ENCODE measurements around the gene IQCN.

Gene IQCN

DNA sequence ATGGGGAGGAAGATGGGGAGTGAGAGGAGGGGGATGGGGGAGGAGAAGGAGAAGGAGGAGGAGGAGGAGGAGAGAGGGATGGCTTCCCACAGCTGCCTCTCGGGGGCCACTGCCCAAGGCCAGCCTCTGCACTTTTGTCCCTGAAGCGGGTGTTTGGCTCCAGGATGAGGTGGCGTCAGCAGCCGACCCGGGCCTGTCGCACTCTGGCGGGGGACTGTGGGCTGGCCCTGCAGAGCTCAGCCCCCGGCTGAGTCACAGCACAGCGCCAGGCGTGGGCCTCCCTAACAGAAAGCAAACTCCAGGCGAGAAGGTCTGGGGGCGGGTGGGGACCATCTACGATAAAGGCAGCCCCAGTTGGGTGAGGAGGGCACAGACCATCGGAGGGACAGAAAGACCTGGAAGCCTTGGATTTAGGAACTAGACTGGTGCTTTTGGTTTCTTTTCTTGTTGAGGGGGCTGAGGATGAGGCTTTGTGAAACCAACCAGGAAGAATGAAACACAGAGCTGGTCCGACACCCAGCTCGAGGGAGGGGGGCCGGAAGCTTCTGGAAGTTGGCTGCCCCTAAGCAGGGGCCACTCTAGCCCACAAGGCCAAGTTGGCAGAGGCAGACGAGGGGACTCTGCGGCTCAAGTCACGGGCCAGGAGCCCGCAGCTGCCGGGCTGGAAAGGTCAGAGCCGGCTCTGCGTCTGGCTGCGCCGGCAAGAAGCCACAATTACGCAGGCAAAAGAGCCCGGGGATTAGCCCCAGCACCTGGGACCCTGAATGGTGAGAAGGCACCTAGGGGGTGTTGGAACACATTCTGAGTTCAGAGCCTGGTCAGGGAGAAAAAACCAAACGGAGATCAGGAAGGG, 30.4 kb upstream of the IQCN start:
- H3K9me3 ChIP-seq (ENCODE audit: control insufficient read depth, insufficient read depth, low read depth, low read length): no peaks in the 10 kb centered on the region
- H3K27ac ChIP-seq (ENCODE audit: extremely low read depth, low read depth, low read length): no peak overlapping the region; the same call in 1 of the 2 replicates
- H3K4me3 ChIP-seq (ENCODE audit: low read depth, low read length): no peak overlapping the region
- peaks cover 3 to 37% of the 10 kb centered on the region in 2 experiments; a peak in 1 of 3 replicates for H3K36me3 ChIP-seq (ENCODE audit: control insufficient read depth in 2 of 2, insufficient read depth in 1 of 2, low read length in 2 of 2)
- CTCF ChIA-PET: interaction anchor here (0.6 to 5.0 kb wide), 6 partner anchors 17 to 690 kb away, joined by 3 to 41 read pairs (median 6); no protein-coding TSS in a partner anchor
- peaks cover 5% of the 10 kb centered on the region; the same call in 1 of the 2 replicates for H3K4me1 ChIP-seq (ENCODE audit: control insufficient read depth, insufficient read depth, low read length)
- POLR2A ChIA-PET: interaction anchor here (0.6 to 2.0 kb wide), 7 partner anchors 12 to 29 kb away, joined by 3 to 41 read pairs (median 5); partner anchors contain the start of genes JUND and LSM4
- TF ChIP-seq ZNF449 (tag by site-specific recombination; IDR thresholded peaks at IDR 0.05) (no peak), MZF1 (tag by site-specific recombination; IDR thresholded peaks at IDR 0.05; ENCODE audit: borderline replicate concordance) (no peak; the same call in 1 of the 2 replicates), SP2 (tag by site-specific recombination; IDR thresholded peaks at IDR 0.05) (peak; percentile 75), ZNF473 (tag by site-specific recombination; IDR thresholded peaks at IDR 0.05) (no peak), ZNF768 (tag by site-specific recombination; IDR thresholded peaks at IDR 0.05) (no peak), ZNF433 (tag by site-specific recombination; IDR thresholded peaks at IDR 0.05; ENCODE audit: low read depth) (no peak), PATZ1 (tag by site-specific recombination; IDR thresholded peaks at IDR 0.05) (peak; percentile 97), SALL2 (tag by site-specific recombination; IDR thresholded peaks at IDR 0.05; ENCODE audit: borderline replicate concordance) (no peak), ZBTB48 (tag by site-specific recombination; IDR thresholded peaks at IDR 0.05) (peak; percentile 82), ZNF658 (tag by site-specific recombination; IDR thresholded peaks at IDR 0.05) (no peak), RBAK (tag by site-specific recombination; IDR thresholded peaks at IDR 0.05) (no peak), ZNF626 (tag by site-specific recombination; IDR thresholded peaks at IDR 0.05) (no peak), ZNF114 (tag by site-specific recombination; IDR thresholded peaks at IDR 0.05) (no peak), ZNF394 (tag by site-specific recombination; IDR thresholded peaks at IDR 0.05; ENCODE audit: borderline replicate concordance) (peak; percentile 43; the same call in 1 of the 2 replicates), PBX3 (CRISPR knock-in tag; IDR thresholded peaks at IDR 0.05) (no peak), ZNF571 (tag by site-specific recombination; IDR thresholded peaks at IDR 0.05) (no peak), ZNF580 (tag by site-specific recombination; IDR thresholded peaks at IDR 0.05) (no peak)
- TF ChIP-seq, protein P1, sequence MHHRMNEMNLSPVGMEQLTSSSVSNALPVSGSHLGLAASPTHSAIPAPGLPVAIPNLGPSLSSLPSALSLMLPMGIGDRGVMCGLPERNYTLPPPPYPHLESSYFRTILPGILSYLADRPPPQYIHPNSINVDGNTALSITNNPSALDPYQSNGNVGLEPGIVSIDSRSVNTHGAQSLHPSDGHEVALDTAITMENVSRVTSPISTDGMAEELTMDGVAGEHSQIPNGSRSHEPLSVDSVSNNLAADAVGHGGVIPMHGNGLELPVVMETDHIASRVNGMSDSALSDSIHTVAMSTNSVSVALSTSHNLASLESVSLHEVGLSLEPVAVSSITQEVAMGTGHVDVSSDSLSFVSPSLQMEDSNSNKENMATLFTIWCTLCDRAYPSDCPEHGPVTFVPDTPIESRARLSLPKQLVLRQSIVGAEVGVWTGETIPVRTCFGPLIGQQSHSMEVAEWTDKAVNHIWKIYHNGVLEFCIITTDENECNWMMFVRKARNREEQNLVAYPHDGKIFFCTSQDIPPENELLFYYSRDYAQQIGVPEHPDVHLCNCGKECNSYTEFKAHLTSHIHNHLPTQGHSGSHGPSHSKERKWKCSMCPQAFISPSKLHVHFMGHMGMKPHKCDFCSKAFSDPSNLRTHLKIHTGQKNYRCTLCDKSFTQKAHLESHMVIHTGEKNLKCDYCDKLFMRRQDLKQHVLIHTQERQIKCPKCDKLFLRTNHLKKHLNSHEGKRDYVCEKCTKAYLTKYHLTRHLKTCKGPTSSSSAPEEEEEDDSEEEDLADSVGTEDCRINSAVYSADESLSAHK (tag by site-specific recombination; IDR thresholded peaks at IDR 0.05): no peak
- TF ChIP-seq, protein P2, sequence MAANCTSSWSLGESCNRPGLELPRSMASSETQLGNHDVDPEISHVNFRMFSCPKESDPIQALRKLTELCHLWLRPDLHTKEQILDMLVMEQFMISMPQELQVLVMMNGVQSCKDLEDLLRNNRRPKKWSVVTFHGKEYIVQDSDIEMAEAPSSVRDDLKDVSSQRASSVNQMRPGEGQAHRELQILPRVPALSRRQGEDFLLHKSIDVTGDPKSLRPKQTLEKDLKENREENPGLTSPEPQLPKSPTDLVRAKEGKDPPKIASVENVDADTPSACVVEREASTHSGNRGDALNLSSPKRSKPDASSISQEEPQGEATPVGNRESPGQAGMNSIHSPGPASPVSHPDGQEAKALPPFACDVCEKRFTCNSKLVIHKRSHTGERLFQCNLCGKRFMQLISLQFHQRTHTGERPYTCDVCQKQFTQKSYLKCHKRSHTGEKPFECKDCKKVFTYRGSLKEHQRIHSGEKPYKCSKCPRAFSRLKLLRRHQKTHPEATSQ (tag by site-specific recombination; IDR thresholded peaks at IDR 0.05): 0 out of 2 replicates have a peak, but pooled peaks have one; percentile 31
- TF ChIP-seq, protein P3, sequence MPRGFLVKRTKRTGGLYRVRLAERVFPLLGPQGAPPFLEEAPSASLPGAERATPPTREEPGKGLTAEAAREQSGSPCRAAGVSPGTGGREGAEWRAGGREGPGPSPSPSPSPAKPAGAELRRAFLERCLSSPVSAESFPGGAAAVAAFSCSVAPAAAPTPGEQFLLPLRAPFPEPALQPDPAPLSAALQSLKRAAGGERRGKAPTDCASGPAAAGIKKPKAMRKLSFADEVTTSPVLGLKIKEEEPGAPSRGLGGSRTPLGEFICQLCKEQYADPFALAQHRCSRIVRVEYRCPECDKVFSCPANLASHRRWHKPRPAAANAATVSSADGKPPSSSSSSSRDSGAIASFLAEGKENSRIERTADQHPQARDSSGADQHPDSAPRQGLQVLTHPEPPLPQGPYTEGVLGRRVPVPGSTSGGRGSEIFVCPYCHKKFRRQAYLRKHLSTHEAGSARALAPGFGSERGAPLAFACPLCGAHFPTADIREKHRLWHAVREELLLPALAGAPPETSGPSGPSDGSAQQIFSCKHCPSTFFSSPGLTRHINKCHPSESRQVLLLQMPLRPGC (tag by site-specific recombination; IDR thresholded peaks at IDR 0.05): no peak; the same call in 1 of the 2 replicates
- TF ChIP-seq, protein P4, sequence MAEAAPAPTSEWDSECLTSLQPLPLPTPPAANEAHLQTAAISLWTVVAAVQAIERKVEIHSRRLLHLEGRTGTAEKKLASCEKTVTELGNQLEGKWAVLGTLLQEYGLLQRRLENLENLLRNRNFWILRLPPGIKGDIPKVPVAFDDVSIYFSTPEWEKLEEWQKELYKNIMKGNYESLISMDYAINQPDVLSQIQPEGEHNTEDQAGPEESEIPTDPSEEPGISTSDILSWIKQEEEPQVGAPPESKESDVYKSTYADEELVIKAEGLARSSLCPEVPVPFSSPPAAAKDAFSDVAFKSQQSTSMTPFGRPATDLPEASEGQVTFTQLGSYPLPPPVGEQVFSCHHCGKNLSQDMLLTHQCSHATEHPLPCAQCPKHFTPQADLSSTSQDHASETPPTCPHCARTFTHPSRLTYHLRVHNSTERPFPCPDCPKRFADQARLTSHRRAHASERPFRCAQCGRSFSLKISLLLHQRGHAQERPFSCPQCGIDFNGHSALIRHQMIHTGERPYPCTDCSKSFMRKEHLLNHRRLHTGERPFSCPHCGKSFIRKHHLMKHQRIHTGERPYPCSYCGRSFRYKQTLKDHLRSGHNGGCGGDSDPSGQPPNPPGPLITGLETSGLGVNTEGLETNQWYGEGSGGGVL (tag by site-specific recombination; IDR thresholded peaks at IDR 0.05): peak; percentile 98
